GM21390 (cell line): ENCODE data around the gene CLTC.
A peak's percentile ranks its signal among the peaks of the same experiment; 100 is the strongest.
"Not testable (repeated sequence)": the region's sequence is repeated elsewhere in the genome, so short reads cannot be mapped to it uniquely, and the experiment has no call there.

Experiments
- ATAC-seq: cut with Tn5 transposase; IDR thresholded peaks from one replicate; pipeline ENCODE4 v1.9.1; 2021; ENCODE audit not compliant: unreplicated experiment

Gene CLTC

DNA sequence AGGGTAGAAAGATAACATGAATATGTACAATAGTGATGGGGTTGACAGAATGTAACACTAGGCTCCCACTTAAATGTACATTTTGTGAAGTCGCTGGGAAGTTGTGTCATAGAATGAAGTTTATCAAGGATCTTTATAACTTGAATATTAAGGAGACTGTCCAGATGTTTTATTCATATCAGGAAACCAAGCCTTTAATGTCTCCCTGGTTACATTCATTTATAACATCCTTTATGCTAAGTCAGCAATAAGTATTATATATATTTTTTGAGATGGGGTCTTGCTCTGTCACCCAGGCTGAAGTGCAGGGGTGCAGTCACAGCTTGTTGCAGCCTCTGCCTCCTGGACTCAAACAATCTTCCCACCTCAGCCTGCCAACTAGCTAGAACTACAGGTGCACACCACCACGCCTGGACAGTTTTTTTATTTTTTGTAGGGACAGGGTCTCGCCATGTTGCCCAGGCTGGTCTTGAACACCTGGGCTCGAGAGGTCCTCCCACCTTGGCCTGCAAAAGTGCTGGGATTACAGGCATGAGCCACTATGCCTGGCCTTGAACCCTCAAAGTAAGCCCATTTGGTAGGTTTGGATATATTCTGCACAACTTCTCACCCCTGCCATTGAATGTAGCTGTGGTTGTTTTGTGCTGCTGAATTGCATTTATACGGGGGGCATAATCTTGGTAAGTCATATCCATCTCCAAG lies 14.1 kb downstream of the CLTC start:
- ATAC-seq, result no peak

DNA sequence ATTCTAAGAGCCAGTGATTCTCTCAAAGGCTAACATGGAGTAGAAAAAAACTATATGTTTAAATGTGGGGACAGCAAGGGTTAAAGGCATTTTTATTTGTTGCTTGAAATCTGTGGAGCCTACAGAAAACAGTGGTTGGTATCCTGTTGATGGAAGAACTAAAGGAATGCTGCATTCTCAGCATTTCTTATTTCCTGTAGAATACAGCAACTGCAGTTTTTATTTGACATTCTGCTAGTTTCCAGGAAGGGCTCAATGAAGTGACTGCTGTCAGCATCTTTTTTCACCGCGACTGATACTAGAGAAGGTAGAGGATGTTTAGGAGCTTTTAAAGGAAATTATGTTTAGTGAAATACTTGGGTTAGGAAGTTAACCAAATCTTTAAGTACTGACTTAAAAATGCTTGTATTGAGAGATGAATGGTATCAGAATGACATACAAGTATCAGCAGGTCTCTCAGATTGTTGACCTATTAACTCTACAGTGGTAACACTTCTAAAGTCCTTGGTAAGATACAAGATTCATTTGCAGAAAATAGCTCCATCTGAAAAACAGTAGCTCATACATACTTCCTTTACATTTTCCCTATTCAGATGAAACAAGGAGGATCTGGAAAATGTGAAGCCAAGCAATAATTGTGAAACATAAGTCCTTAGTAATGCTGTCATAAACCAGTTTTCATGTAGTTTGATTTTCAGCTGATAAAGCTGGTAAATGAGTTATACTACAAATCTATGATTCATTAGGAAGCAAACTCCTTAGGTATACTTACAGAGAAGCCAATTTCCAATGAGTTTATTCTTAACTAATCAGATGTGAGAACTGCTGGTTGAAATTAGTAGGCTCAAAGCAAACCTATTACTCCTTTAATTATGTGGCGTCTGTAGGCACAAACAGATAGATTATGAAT lies 15.2 kb downstream of the CLTC start:
- ATAC-seq, result no peak

DNA sequence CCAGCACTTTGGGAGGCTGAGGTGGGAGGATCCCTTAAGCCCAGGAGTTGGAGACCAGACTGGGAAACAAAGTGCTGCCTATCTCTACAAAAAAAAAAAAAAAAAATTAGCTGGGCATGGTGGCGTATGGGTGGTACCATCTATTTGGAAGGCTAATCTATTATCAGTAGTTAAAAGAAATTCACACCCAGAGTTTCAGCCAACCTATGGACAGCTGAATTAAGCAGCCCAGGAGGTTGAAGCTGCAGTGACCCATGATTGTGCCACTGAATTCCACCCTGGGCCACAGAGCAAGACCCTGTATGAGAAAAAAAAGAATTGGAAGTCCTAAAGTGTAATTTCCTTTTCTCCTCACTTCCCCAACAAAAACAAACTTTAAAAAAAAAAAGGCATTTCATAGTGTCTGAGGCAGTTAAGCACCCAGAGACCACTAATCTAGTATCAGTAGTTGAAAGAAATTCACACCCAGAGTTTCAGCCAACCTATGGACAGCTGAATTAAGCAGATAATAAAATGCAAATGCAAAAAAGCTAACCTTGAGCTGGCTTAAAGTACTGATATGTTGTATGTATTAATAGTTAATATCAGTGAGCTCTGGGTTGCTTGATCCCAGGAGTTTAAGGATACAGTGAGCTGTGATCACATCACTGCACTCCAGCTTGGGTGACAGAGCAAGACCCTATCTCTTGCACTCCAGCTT lies 18.1 kb downstream of the CLTC start:
- no peak for ATAC-seq

DNA sequence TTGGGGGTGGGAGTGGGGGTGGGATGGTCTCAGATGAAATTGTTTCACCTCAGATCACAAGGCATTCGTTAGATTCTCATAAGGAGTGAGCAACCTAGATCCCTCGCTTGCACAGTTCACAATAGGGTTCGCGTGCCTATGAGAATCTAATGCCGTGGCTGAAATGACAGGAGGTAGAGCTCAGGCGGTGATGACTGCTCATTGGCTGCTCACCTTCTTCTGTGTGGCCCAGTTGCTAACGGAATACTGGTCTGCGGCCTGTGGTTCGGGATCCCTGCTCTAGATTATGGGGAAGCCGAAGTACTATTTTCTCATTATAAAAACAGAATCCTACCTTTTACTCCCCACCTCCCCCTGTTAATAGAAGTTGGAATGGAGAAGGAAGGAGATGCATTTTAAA lies 18.9 kb downstream of the CLTC start:
- ATAC-seq, result no peak

DNA sequence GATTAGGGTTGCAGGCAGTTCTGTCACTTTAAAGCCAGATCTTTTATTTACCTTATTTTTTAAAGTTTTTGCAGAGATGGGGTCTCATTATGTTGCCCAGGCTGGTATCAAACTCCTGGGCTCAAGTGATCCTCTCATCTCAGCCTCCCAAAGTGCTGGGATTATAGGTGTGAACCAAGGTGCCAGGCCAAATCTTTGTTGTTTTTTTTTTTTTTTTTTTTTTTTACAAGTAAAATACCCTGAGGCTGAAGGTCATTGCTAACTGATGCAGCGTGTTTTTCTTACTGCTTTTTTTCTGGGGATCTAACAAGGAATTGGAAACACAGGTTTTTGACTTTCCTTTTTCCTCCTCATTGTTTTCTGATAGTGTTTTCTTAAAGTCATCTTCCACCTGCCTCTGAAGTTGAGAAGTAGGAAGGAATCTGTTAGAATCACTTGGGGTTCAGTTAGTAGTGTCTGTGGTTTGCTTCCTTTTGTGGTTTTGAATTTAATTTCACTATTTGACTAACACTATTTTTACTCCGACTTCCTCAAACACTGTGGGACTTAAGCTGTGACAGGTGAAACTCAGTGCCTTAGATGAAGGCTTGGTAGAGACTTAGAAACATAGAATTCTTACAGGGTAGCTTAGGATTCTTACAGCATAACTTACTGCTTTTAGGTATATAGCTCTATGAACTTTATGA lies 22.2 kb downstream of the CLTC start:
- peak; percentile 87 for ATAC-seq

DNA sequence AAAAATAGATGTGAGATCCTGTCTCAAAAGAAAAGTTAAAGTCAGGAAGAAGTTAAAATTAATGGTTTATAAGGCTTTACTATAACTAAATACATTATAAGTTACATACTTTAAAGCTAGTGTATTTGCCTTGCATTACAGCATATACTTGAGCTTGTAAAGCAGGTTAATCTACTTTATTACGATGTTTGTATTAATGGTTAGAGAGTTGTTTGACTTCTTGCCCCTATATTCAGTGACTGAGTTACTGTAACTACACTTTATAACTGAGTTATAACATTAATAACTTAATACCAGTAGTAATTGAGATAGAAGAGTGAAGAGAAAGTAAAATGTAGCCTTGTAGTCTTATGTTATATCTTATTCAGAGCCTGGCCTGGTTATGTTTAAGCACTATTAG lies 22.9 kb downstream of the CLTC start:
- ATAC-seq, result no peak

DNA sequence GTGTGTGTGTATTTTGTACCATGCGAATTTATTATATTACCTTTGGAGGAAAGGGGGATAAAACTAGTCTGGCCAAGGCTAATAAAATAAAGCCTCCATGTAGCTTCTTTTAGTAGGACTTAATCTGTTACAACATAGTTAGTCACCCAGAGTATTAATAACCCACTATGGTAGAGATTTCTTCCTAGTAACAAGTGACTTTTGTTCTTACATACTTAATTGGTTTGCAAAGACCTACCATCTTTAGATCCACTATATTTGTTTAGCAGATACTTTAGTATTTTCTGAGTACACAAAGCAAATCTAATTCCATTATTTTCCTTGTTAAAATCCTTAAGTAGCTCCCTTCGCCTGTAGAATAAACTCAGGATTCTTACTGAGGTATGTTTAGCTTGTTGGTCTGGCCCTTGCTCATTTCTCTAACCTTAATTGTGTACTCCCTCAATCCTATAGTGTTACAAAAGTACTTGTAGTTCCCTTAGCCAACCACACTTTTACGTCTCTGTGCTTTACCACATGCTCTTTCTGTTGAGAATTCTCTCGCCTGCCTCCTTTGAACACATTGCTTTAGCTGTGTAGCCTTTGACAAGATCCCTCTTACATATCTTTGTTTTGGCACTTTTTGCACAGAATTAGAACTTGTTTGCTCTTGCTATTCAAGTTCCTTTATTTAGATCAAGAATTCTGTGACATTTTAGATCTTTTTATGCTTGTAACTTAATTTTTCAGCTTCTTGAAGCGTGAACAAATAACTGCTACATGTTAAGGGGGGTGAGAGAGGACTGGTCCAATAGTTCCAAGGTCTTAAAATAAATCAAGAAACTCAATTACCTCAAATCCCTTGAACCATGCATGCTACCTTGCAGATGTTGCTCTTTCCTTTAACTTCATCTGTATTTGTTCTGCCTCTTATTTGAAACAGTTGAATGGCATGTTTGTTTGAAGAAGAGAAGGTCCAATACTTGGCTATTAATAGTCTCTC lies 23.8 kb downstream of the CLTC start:
- no peak for ATAC-seq

DNA sequence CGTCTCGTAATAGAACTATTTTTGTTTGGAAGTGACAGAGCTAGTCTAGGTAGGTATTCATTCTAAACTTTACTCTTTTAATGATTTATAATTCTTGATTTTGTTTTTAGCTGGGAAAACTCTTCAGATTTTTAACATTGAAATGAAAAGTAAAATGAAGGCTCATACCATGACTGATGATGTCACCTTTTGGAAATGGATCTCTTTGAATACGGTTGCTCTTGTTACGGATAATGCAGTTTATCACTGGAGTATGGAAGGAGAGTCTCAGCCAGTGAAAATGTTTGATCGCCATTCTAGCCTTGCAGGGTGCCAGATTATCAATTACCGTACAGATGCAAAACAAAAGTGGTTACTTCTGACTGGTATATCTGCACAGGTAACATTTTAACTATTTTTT lies 27.6 kb downstream of the CLTC start:
- no peak for ATAC-seq

DNA sequence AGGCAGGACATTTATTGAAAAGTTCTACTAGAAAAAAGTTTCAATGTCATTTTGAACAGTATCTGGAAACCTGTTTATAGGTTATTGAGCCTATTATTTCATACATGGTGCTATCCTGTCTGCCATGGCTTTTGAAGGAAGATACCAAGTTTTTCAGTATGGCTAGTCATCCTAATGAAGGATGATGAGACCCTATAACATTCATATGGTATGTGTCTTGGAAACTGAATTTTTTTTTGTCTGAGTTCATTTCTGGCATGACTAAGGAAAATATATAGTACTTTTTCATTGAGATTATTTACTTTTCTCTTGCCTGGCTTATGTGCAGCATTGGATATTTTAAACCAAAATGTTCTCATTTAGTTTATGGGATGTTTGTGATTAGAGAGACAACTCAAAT lies 30.2 kb downstream of the CLTC start:
- no peak for ATAC-seq

DNA sequence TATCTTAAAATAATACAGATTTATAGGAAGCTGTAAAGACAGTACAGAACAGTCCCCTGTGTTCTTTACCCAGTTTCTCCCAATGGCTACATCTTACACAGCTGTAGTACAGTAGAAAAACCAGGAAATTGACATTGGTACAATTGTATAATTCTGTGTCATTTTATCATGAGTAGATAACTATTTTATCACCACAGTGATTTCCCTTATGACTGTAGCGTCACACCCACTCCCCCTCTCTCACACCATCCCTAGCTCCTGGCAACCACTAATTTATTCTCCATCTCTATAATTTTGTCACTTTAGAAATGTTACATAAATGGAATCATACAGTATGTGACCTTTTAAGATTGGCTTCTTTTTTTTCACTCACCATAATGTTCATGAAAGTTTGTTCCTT lies 30.9 kb downstream of the CLTC start:
- no peak for ATAC-seq

DNA sequence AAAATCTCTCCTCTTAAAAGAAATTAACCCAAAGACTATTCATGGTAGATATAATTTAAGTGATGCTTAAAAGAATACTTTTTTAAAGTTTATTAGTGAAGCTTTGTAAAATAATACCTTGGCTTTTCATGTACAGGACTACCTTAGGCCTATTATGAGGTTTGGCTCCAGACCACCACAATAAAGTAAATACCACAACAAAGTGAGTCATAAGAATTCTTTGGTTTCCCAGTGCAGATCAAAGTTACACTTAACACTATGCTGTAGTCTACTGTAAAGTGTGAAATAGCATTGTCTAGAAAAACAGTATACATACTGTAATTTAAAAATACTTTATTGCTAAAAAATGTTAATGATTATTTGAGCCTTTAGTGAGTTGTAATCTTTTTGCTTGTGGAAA lies 31.7 kb downstream of the CLTC start:
- no peak for ATAC-seq

DNA sequence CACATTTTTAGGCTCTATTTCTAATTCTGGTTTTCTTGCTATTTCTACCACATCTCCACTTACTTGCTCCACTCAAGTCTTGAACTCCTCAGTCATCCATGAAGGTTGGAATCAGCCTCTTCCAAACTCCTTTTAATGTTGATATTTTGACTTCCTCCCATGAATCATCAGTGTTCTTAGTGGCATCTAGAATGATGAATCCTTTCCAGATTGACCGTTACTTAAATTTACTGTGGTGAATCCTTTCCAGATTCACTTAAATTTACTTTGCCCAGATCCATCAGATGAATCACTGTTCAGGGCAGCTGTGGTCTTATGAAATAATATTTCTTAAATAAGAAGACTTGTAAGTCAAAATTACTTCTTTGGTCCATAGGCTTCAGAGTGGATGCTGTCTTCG lies 32.4 kb downstream of the CLTC start:
- no peak for ATAC-seq

DNA sequence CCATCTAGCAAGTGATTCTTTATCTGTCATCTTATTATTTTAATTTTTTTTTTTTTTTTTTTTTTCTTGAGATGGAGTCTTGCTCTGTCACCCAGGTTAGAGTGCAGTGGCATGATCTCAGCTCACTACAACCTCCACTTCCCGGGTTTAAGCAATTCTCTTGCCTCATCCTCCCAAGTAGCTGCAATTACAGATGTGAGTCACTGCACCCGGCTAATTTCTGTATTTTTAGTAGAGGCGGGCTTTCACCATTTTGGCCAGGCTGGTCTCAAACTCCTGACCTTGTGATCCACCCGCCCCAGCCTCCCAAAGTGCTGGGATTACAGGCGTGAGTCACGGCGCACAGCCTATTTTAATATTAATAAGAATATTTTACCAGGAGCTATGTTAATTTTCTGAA lies 36.9 kb downstream of the CLTC start:
- not testable (repeated sequence) for ATAC-seq

DNA sequence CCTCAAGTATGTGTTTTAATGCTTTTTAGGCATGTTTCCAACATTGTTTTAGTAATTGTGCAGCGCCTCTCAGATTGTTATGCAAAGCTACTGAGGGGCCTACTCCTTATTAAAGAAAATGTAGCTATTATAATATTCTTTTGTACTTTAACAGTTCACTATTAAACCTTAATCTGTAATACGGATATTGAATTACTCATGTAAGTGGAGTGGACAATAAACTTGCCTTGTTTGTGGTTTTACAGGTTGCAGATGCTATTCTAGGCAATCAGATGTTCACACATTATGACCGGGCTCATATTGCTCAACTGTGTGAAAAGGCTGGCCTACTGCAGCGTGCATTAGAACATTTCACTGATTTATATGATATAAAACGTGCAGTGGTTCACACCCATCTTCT lies 46.5 kb downstream of the CLTC start:
- ATAC-seq, result no peak

DNA sequence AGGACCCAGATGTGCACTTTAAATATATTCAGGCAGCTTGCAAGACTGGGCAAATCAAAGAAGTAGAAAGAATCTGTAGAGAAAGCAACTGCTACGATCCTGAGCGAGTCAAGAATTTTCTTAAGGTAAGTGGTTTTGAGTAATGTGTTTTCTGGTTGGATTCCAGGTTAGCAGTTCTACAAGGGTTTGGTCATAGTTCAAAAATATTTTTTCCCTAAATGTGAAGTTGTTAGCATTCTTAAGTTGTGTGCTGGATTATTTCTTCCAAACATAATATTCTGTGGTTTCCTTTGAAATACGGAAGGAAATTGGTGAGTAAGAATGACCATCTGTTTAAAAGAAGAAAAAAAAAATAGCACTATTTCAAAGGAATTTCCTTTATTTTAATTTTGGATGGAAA lies 49.1 kb downstream of the CLTC start:
- no peak for ATAC-seq

DNA sequence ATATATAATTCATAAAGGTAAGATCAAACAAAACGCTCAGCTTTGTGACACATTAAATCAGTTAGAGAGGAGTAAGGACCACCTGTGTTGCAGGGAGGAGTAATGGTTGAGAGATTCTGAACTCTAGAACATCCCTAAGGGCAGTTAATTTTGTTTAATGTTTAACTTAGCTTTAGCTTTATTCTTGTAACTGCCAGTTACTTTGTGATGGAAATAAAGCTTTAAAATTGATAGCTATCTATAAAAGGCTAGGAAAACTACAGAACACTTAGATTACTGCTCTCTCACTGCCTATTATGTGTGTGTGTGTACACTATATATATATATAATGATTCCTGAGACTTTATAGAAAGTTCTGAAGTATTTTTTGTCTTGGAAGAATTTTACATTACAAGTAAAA lies 49.7 kb downstream of the CLTC start:
- ATAC-seq, result no peak

DNA sequence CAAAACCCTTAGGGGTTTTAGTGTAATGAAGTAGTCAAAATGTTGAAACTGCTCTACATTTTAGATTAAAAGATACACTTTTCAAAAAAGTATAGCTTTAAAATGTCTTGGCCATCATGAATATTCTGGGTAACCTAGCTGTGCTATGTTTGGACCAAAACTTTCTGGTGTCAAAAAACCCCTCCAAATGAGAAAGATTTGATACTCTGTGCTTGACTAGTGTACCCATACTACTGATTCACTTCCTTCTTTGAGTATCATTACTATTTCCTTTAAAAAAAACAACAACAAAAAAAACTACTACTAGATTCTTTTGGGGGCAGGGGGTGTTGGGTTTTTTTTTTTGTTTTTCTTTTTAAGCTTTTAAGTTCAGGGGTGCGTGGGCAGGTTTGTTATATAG lies 50.2 kb downstream of the CLTC start:
- ATAC-seq, result no peak

DNA sequence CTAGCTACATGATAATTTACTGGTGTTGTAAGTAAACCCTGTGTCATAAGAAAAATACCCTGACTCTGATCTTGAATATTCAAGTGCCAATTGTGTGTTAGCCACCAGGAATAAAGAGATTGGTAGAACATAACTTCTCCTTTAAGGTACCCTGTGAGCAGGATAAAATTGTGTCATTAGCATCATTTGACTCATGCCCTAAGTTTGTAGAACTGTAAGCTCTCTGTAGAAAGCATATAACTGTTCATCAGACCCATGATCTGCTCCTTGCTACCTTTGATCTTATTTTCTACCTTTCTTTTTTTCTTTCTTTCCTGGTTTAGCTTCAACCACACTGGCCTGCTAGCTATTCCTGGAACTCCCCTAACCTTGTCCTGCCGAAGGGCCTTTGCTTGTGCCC lies 51.7 kb downstream of the CLTC start:
- no peak for ATAC-seq

DNA sequence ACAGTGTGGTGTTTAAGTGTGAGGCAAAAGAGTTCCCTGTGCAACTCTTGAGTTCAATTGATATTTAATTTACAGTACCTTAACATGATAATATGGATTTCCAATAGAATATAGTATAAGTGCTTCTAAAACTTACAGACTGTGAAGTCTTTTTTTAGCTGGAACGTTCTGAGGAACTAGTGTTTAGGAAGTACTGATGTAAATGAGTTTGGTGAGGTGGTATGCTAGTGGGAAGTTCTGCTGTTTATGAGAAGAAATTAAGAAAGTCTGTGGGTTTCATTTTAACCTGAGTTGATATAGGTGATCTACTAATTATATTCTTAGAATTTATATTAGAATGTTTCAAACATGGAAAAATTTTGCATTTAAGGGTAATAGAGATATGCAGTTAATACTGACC lies 55.5 kb downstream of the CLTC start:
- ATAC-seq, result no peak

DNA sequence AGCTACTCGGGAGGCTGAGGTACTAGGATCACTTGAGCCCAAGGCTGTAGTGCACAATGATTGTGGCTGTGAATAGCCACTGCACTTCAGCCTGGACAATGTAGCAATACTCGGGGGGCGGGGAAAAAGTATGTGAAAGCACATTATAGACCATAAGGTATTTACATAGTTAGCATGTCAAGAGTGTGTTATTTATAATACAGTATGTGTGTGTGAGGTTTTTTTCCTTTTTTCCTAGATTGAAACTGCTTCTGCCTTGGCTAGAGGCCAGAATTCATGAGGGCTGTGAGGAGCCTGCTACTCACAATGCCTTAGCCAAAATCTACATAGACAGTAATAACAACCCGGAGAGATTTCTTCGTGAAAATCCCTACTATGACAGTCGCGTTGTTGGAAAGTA lies 57.0 kb downstream of the CLTC start:
- no peak for ATAC-seq
